NCI-H2081 treated with DMSO at 0.1 percent for 48 hours (cell line): ENCODE results near the gene RANBP3L.
"Not testable (repeated sequence)": the region's sequence is repeated elsewhere in the genome, so short reads cannot be mapped to it uniquely, and the experiment has no call there.

Source experiments
- DNase-seq: peaks from one replicate; lab custom pipeline; 2025; lab: John Stamatoyannopoulos, UW

RANBP3L gene

DNA sequence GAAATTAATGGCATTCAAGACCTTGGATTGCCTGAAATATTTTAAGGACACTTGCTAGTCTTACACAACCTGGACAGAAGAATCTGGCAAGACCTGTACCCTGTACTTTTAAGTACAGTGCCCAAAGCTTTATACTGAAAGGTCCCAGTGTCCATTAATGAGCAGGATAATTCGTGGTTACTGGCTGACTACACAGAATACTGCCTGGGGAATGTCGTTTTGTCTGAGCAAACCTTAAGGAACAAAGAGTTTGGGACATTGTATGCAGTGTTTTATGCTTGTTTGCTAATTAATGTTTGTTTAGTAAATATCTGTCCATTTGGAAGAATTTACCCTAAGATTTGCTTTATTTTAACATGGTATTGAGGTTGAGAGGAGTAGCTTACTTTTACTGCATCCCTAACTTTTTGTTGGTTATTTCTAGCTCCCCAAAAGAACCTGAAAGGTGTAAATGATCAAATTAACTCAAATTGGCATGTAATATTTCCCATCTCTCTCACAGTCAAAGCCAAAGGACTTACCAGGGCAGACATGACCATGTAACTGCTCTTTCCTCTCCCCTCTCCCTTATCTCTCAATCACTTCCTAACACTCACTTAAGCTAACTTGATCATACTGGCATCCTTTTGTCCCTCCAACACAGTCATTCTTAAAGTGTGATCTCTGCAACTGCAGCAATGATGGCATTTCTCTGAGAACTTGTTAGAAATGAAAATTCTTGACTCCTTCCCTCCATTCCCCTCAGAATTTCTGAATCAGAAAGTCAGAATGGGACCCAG, 15.7 kb downstream of the RANBP3L start:
- DNase-seq = no peak

DNA sequence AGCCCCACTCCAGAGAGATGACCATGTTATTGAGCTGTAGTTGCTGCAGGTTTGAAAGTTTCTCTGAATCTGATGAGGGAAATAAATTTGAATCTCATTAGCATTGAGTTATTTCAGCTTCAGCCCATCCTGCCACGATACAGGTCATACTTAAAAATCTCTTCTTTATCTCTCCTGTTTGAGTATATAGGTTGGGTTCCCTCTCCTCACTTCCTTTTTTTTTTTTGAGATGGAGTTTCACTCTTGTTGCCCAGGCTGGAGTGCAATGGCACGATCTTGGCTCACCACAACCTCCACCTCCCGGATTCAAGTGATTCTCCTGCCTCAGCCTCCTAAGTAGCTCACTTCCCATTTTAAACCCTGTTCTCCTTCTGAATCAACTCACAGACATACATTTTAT, 17.9 kb downstream of the RANBP3L start:
- DNase-seq = not testable (repeated sequence)

GRCh38 chr5:36281626-36282025, 20.1 kb downstream of the RANBP3L start:
- no peak for DNase-seq

- DNase-seq = no peak
Measured at GRCh38 chr5:36279054-36279698, 22.5 kb downstream of the RANBP3L start.

GRCh38 chr5:36277521-36278176, 24.1 kb downstream of the RANBP3L start:
- DNase-seq = no peak

DNA sequence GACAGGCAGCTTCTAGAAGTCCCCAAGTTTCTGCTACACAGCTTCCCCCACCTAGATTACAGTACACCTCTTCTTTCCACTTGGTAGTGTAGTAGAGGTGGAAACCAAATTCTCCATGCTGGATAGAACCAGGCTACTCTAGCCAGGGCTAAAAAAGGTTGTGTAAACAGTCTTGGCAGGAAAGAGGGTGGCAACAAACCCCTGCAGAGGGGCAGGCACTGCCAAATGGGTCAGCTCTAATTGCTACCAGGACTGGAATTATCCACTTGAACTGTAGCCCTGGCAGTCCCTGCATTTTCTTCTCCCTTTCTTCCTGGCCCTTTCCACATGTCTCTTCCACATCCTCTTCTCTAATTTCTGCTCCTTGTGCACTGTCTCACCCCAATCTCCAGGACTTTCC, 24.8 kb downstream of the RANBP3L start:
- no peak for DNase-seq

GRCh38 chr5:36273809-36274526, 27.7 kb downstream of the RANBP3L start:
- DNase-seq = no peak

DNA sequence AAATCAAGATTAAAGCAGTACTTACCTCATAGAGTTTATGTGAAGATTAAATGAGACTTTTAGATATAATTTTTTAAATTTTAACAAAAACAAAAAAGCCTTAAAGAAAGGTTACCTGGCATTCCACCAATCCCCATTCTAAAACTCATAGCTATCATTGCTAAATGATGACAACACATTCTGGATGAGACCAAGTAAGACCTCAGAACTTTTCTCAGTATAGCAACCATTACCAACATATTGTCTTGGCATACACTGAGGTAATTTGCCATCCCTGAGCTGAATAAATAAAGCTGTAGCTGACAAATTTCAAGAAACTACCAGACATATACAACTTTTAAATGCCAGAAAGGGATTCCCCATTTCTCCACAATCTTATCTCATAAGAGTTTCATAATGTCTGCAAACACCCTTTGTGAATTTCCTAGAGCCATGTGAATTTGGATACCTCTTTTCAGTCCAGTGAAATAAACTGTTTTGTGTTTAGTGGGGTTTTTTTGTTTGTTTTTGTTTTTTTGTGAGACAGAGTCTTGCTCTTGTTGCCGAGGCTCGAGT, 29.5 kb downstream of the RANBP3L start:
- DNase-seq = no peak

GRCh38 chr5:36270876-36271575, 30.7 kb downstream of the RANBP3L start:
- no peak for DNase-seq

- no peak for DNase-seq
Measured at GRCh38 chr5:36270175-36270574, 31.5 kb downstream of the RANBP3L start.

GRCh38 chr5:36269478-36269877, 32.2 kb downstream of the RANBP3L start:
- no peak for DNase-seq

- no peak for DNase-seq
Measured at GRCh38 chr5:36267905-36268304, 33.8 kb downstream of the RANBP3L start.

- no peak for DNase-seq
Measured at GRCh38 chr5:36264202-36264760, 37.4 kb downstream of the RANBP3L start.

DNA sequence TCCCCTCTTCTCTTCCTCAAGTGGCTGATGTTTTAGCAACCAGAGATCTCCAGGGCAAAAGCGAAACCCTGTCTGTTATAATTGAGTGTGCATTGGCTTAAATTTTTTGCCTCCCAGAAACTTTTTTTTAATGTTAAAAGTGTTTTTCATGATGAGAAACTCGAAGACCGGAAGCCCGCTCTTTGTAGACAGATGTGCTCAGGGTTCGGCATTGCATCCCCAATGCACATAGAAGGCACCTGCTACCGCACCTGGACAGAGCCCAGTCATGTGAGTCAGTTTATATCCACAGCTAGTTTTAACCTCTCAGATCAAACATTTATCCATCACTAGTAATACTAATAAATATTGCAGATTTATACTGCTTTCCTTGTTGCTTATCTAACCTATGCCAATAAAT, 40.5 kb downstream of the RANBP3L start:
- DNase-seq = no peak

GRCh38 chr5:36253575-36253974, 48.1 kb downstream of the RANBP3L start:
- no peak for DNase-seq

DNA sequence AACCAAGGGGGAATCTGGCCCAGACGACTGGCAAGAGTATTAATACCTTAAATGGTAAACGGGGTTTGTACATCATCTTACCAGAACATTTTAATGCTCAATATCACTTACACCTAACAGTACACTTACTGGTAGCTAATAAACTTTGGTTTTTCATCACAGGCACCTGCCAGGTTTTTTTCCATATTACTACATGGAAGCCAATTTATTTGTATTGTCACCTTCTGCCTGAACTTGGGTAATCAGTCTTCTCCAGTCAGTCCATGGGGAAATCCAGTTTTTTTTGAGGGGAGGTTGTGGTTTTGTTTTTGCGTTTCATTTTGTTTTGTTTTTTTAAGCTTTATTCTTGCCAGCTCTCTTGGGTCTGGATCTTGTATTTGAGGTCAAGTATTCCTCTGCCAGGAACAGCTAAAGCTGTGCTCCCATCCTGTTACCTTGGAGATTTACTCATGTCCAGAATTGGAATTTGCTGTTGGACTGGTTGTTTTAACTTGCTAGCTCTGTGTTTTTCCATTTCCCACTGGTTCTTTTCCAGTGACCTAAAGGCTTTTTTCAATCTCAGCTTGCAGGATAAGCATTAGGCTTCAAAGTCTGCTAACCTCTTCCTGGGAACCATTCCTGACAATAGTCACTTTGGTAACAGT, 48.9 kb downstream of the RANBP3L start:
- DNase-seq = no peak

DNA sequence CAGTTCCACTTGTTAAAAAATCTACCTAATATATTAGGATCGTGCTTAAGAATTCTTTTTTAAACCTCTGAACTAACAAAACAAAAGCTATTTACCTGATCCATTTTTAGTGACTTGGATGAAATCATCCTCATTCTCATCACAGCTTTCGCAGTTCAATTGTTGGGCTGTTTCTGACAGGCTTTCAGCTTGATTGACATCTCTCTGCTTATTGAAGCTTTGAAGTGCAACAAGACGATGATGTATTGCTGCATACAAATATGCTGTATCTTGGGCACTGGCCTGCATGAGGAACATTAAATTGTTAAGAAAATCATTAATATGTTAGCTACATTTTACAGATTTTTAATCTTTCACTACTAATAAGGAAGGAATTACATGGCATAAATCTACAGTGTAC, 50.5 kb downstream of the RANBP3L start:
- no peak for DNase-seq

- no peak for DNase-seq
Measured at GRCh38 chr5:36250427-36250826, 51.3 kb downstream of the RANBP3L start.

DNA sequence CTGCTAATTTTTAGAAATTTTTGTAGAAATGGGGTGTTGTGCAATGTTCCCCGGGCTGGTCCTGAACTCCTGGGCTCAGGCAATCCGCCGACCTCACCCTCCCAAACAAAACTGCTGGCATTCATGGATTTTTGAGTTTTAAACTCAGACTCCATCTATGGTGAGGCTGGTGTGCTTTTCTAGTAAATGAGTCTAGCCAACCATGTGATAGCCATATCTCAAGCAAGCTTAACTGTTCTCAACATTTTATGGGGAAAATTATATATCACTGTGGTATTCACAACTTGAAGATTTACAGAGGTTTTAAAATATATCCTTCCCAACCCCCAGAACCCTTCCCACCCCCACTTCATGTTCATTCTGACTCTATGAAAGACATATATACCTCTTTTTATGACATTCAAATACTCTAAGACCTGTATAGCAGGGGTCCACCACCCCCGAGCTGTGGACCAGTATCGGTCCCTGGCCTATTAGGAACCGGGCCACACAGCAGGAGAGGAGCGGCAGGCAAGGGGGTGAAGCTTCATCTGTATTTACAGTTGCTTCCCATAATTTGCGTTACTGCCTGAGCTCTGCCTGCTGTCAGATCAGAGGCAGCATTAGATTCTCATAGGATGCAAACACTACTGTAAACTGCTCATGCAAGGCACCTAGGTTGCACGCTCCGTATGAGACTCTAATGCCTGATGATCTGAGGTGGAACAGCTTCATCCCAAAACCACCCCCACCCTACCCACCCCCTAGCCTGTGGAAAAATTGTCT, 55.5 kb downstream of the RANBP3L start:
- no peak for DNase-seq

GRCh38 chr5:36244076-36244475, 57.6 kb downstream of the RANBP3L start:
- DNase-seq = no peak
